Ovary (tissue), 10 donors: ENCODE results near the gene IL2. TPM values are rescaled to one million over a fixed set of nuclear protein-coding genes. Genes with fewer than 3 reads are reported as not detected.

ENCODE experiments used
- DNase-seq, 5 donors: peaks; one replicate each; pipeline ENCODE4 v3.0.0-alpha.2; 2019 to 2020
- H3K27ac ChIP-seq, 2 donors: fragments of 200-600 bp; one replicate each; pipeline versions ENCODE4 v1.5.1 to v1.8.0; 2019 to 2022
- H3K27me3 ChIP-seq: fragments of 200-600 bp; one replicate; pipeline ENCODE4 v1.8.0; 2022
- H3K36me3 ChIP-seq: fragments of 200-600 bp; sonication (generic); one replicate; pipeline ENCODE4 v1.5.1; 2019
- H3K4me1 ChIP-seq: one replicate; pipeline ENCODE4 v1.8.1; 2013; ENCODE audit warnings: mild to moderate bottlenecking, moderate library complexity; ENCODE audit not compliant: insufficient read depth
- H3K4me3 ChIP-seq: fragments of 200-600 bp; sonication (generic); one replicate; pipeline ENCODE4 v1.5.1; 2017
- H3K9me3 ChIP-seq, 2 donors: fragments of 200-600 bp in 1 of 2; sonication (generic) in 1 of 2; one replicate each; pipeline versions ENCODE4 v1.5.1 to v1.8.1; 2013 to 2019; ENCODE audit warnings: mild to moderate bottlenecking in 1 of 2, moderate library complexity in 1 of 2
- EP300 ChIP-seq: sonication (generic); formaldehyde crosslinking; IDR thresholded peaks from one replicate; pipeline ENCODE4 v1.6.1; 2017; ENCODE audit warnings: antibody characterized with exemption
- POLR2A ChIP-seq: fragments of 450-650 bp; IDR thresholded peaks from one replicate; pipeline ENCODE4 v1.6.1; 2017; ENCODE audit warnings: antibody characterized with exemption, mild to moderate bottlenecking, moderate library complexity
- WGBS, 3 donors: extraction: QIAGEN DNeasy Blood & Tissue Kit in 1 of 3; methylation state at CpG; one replicate each; pipeline versions ENCODE4 v1.1.5 to v1.1.7; 2013 to 2017; 5-methylcytosine and 5-hydroxymethylcytosine counted together
- intact Hi-C, 4 donors: fragments of 100-400 bp; cut with DNase I; formaldehyde crosslinking; loops; one replicate each; pipeline versions ENCODE4 v1.11.0 to v1.15.1; 2022 to 2023
- long read RNA-seq, 3 donors: library from polyadenylated mRNA in 2 of 3; unstranded in 2 of 3; transcript quantifications; one replicate each; pipeline ENCODE4 v2.0.0 and lab custom pipeline, GENCODE V29; 2021 to 2026
- polyA plus RNA-seq, 2 donors: library from polyadenylated mRNA; stranded (reverse); fragments of 200-250 nt in 1 of 2; fragments of 350-450 nt in 1 of 2; fragmentation: Illumina TruSeq in 1 of 2; extraction: RNeasy Lipid Tissue Mini Kit (QIAGEN cat#74804) in 1 of 2; gene quantifications; one replicate each; pipeline ENCODE4 v1.2.3, GENCODE V29; 2013 to 2014
- total RNA-seq, 7 donors: library from RNA; depleted of rRNA in 2 of 7; stranded (reverse); fragments of >200 nt in 2 of 7; fragmentation: NEBNext Ultra II Directional in 3 of 7; extraction: Animal tissue kit (Norgen Biotek cat#: 25700) in 3 of 7; gene quantifications; one replicate each; pipeline versions ENCODE4 v1.1.0 to v1.2.4, GENCODE V29; 2016 to 2023
- TF ChIP-seq, protein P1 (sequence below), 3 donors: fragments of 450-650 bp in 2 of 3; fragments of 200-600 bp in 1 of 3; IDR thresholded peaks; one replicate each; pipeline versions ENCODE4 v1.5.1 to v1.8.0; 2016 to 2022; ENCODE audit warnings: antibody characterized with exemption in 3 of 3, mild to moderate bottlenecking in 1 of 3
- donor health status: DM: no; HTN: no; CAD: no; lungs with moderate emphysema.
- donor health status: DM: no; HTN: no; CAD: no.
- donor health status: Bipolar disorder and iron deficiency.
- donor health status: DM: yes; HTN: yes; CAD: no.
- donor health status: DM: no; HTN: no; CAD: no.
- donor health status: DM: yes; HTN: yes; CAD: no.

IL2 gene
- 1 to 10 TPM in 1 of 7 donors, not detected in 6; 2.3 TPM for total RNA-seq
- not detected for polyA plus RNA-seq
- long read RNA-seq, donor 1 = 0 reads
- long read RNA-seq, donor 2 = 0 reads
- long read RNA-seq, donor 3 = 0 reads

DNA sequence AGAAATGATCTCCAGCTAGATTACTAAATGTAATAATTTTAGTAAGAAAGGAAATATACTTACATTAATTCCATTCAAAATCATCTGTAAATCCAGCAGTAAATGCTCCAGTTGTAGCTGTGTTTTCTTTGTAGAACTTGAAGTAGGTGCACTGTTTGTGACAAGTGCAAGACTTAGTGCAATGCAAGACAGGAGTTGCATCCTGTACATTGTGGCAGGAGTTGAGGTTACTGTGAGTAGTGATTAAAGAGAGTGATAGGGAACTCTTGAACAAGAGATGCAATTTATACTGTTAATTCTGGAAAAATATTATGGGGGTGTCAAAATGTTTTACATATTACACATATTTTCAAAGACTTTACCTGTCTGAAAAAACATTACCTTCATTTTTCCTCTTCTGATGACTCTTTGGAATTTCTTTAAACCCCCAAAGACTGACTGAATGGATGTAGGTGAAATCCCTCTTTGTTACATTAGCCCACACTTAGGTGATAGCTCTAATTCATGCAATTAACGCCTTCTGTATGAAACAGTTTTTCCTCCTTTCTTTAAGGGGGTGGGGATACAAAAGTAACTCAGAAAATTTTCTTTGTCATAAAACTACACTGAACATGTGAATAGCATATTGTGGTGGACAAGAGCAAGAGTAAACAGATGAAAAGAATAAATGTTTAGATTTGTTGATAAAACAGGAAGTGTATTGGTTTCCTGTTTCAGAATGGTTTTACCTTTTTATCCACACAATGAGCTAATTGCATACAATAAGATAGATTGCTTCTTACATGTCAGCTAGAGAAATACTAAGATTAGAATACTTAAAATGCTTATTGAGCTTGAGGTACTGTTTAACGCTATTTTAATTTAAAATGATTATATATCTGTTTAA lies at the start of gene IL2:
IL2 (minus strand) TSS at position 495 of the 886 bp plus-strand sequence; CDS start at position 210, 285 bp downstream.
- no peaks in the 10 kb centered on the region for H3K36me3 ChIP-seq
- no peak within 1 kb of the TSS for H3K27ac ChIP-seq
- 86 to 88% (median 86%) methylated on average over 2 of the region's 2 CpGs for WGBS, 3 donors

DNA sequence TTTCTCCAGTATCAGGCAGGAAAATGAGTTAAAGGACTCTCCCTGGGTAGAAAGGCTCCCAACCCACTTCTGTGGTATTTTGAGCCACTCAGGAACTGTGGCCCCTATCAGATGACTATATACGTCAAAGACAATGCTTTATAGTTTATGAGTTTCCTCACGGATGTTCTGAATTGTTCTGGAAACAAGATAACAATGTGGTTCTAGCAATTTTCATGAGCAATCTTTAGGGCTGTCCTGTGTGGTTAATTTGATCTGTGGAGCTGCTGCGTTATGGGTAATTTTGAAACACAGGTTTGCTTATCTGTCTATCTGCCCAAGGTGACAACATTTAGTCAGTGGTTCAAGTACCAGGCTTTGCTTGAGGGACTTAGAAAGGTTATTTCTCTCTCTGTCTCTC lies 46.7 kb upstream of the IL2 start:
- no peak for DNase-seq
- 39 to 47% (median 44%) methylated on average over 3 of the region's 3 CpGs for WGBS, 3 donors
- Histone ChIP-seq H3K9me3 (no peaks in the 10 kb centered on the region), H3K4me1 (no peaks in the 10 kb centered on the region), H3K27ac (no peak overlapping the region), H3K27me3 (no peaks in the 10 kb centered on the region), H3K4me3 (no peak overlapping the region), H3K36me3 (no peaks in the 10 kb centered on the region)
- TF ChIP-seq EP300 (no peak), POLR2A (no peak)
- TF ChIP-seq, protein P1, sequence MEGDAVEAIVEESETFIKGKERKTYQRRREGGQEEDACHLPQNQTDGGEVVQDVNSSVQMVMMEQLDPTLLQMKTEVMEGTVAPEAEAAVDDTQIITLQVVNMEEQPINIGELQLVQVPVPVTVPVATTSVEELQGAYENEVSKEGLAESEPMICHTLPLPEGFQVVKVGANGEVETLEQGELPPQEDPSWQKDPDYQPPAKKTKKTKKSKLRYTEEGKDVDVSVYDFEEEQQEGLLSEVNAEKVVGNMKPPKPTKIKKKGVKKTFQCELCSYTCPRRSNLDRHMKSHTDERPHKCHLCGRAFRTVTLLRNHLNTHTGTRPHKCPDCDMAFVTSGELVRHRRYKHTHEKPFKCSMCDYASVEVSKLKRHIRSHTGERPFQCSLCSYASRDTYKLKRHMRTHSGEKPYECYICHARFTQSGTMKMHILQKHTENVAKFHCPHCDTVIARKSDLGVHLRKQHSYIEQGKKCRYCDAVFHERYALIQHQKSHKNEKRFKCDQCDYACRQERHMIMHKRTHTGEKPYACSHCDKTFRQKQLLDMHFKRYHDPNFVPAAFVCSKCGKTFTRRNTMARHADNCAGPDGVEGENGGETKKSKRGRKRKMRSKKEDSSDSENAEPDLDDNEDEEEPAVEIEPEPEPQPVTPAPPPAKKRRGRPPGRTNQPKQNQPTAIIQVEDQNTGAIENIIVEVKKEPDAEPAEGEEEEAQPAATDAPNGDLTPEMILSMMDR (IDR thresholded peaks at IDR 0.05) = no peak
- intact Hi-C loops = no loop called here

More for the DNA sequence above, at the start of gene IL2:
- H3K4me1 ChIP-seq = no peaks in the 10 kb centered on the region
- no peak for DNase-seq
- no peak within 1 kb of the TSS for H3K4me3 ChIP-seq
- no peaks in the 10 kb centered on the region for H3K9me3 ChIP-seq
- no peaks in the 10 kb centered on the region for H3K27me3 ChIP-seq
- TF ChIP-seq EP300 = no peak
- TF ChIP-seq, protein P1 (IDR thresholded peaks at IDR 0.05) = no peak
- TF ChIP-seq POLR2A = no peak
- intact Hi-C loops = no loop called here

DNA sequence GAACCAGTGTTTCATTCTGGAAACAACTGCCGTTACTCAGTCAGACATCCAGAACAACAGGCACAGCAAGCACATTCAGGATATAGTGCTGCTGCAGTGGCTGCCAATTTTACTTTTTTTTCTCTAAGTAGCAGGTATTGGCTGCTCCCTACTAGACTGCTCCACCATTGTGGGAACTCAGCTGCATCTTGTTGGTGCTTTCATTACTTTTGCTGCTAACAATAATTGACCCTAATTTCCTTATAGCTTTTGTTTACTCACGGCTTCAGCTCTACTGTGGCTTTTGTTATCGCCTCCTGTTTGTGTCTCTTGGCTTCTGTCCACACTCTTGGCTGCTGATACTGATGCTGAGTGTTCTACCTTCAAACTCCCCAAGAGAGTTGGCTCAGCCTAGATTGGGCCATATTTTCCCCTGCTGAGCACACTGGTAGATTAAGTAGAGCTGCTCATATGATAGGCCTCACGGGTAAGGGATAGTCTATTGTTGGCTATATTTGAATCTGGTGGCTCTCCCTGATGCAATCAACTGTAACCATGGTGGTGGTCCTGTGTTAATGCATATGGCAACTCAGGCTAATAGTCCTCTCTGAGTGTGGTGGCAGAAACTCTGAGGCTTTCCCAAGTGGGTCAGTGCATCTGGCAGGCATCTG lies 44.5 kb upstream of the IL2 start:
- TF ChIP-seq, protein P1 (IDR thresholded peaks at IDR 0.05) = no peak
- TF ChIP-seq POLR2A (no peak), EP300 (no peak)
- WGBS, 3 donors = 11 to 20% (median 11%) methylated on average over 4 of the region's 4 CpGs
- no peak overlapping the region for H3K4me3 ChIP-seq
- intact Hi-C loops = no loop called here
- H3K36me3 ChIP-seq = no peaks in the 10 kb centered on the region
- no peaks in the 10 kb centered on the region for H3K4me1 ChIP-seq
- no peaks in the 10 kb centered on the region for H3K9me3 ChIP-seq
- H3K27me3 ChIP-seq = no peaks in the 10 kb centered on the region
- H3K27ac ChIP-seq = no peak overlapping the region
- no peak for DNase-seq

DNA sequence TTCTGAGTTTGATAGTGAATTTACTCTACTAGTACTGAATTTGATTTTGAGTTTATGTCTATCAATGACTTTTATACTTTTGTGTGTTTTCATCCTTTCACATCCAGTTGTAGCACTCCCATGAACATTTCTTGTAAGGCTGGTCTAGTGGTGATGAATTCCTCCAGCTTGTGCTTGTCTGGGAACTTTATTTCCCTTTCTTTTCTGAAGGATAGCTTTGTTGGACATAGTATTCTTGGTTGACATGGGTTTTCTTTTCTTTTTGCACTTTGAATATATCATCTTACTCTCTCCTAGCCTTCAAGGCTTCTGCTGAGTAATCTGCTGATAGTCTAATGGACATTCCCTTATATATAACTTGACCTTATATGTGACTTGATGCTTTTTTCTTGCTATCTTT lies 32.5 kb upstream of the IL2 start:
- intact Hi-C loops = no loop called here
- H3K4me1 ChIP-seq = no peaks in the 10 kb centered on the region
- no peak for DNase-seq
- H3K36me3 ChIP-seq = no peaks in the 10 kb centered on the region
- no peaks in the 10 kb centered on the region for H3K9me3 ChIP-seq
- H3K27ac ChIP-seq = no peak overlapping the region
- no peak overlapping the region for H3K4me3 ChIP-seq
- no peak for TF ChIP-seq EP300
- TF ChIP-seq, protein P1 (IDR thresholded peaks at IDR 0.05) = no peak
- TF ChIP-seq POLR2A = no peak
- no peaks in the 10 kb centered on the region for H3K27me3 ChIP-seq
